Astrocyte of the cerebellum (primary cell): ENCODE results near the gene PPFIA4.
"Not testable (repeated sequence)": the region's sequence is repeated elsewhere in the genome, so short reads cannot be mapped to it uniquely, and the experiment has no call there.

Experiments used
- DNase-seq: peaks from one replicate; pipeline ENCODE4 v3.0.0-alpha.2; 2011; ENCODE audit warnings: low read depth
- H3K4me3 ChIP-seq: 2 replicates; pipeline ENCODE4 v1.5.1; 2011; ENCODE audit warnings: mild to moderate bottlenecking, low read depth, low read length, moderate library complexity
- CTCF ChIP-seq: IDR thresholded peaks from 2 replicates; pipeline ENCODE4 v1.5.1; 2012; ENCODE audit warnings: low read length, low read depth, moderate library complexity, mild to moderate bottlenecking; ENCODE audit errors: missing control alignments
- in situ Hi-C: cut with HindIII; loops from 2 replicates; pipeline ENCODE4 v1.10.0; 2017; ENCODE audit warnings: low sequenced_read_pairs

Gene PPFIA4

DNA sequence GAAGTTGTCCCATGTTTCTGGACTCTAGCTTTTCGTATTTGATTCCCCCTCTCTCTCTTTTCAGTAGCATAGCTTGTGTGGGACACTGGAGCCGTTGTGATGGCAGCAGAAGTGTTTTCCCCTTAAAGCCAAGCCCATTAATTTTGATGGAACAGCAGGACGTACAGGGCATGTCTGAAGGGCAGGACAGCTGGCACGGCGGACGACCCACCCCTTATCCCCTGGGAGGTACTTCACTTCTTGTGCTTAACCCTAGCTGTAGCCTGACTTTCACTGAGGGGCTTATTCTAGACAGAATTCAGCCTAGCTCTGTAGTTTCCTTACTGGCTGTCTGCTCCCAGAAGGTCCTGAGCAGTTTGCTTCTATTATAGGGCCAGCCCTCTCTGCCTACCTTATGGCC is 8.6 kb upstream of the PPFIA4 start:
- in situ Hi-C loops, result no loop called here

GRCh38 chr1:203022855-203023254 is 3.4 kb upstream of the PPFIA4 start:
- H3K4me3 ChIP-seq, in situ Hi-C loops, DNase-seq: not testable (repeated sequence)

More for the DNA sequence above, 8.6 kb upstream of the PPFIA4 start:
- TF ChIP-seq CTCF, result no peak
- no peak overlapping the region for H3K4me3 ChIP-seq
- no peak for DNase-seq

DNA sequence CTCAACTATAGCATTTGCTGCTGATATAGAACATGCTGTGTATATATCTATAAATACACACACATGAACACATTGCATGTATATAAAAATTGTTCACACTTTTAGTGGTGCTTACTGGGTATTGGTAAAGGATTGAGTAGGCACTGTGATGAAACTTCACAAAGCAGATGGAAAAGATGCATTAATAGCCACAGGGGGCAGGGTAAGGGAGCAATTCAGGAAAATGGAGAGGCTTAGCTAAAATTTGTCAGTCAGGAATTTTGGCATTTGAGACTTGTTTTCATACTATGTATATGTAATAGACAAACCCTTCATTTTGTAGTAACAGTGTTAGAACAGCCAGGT is 633 bp upstream of the PPFIA4 start:
- H3K4me3 ChIP-seq, result no peak overlapping the region
- TF ChIP-seq CTCF, result no peak
- DNase-seq, result no peak
- in situ Hi-C loops, result no loop called here

- peak overlapping the region; percentile 54 for H3K4me3 ChIP-seq
- no peak for DNase-seq
- TF ChIP-seq CTCF, result no peak
- in situ Hi-C loops, result no loop called here
Observed at GRCh38 chr1:203026666-203027663, 674 bp downstream of the PPFIA4 start.

DNA sequence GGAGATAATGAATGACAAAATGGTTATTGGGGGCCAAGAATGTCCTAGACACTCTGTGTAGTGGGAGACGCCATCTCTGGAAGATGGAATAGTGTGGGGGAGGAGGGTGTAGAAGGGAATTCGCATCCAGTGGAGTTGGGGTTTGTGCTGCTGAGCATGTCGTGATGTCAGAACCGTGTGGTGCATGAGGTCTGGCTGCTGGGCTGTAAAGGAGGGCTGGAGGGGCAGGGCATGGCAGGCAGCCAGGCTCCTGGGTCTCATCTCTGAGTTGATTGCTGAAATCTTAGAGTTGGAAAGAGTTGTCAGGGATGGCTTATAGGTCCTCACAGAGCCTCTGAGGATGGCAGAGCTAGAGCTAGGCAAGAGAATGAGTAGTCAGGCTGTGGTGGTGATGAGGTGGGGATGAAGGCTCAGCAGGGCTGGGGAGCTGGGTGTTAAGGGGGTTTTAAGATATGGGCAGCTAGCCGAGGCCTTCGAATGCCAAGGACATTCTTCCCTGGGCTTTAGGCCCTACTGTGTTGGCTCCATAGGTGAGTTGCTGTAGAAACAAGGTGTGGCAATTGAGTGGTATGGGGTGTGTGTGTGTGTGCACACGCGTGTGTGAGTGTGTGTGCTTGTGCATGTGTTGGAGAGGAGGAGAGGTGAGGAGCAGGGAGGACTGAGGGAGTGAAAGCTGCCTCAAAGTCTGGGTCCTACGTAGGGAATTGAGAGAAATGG is 1.9 kb downstream of the PPFIA4 start:
- no peak for TF ChIP-seq CTCF
- DNase-seq, result no peak
- in situ Hi-C loops, result no loop called here
- no peak overlapping the region for H3K4me3 ChIP-seq

DNA sequence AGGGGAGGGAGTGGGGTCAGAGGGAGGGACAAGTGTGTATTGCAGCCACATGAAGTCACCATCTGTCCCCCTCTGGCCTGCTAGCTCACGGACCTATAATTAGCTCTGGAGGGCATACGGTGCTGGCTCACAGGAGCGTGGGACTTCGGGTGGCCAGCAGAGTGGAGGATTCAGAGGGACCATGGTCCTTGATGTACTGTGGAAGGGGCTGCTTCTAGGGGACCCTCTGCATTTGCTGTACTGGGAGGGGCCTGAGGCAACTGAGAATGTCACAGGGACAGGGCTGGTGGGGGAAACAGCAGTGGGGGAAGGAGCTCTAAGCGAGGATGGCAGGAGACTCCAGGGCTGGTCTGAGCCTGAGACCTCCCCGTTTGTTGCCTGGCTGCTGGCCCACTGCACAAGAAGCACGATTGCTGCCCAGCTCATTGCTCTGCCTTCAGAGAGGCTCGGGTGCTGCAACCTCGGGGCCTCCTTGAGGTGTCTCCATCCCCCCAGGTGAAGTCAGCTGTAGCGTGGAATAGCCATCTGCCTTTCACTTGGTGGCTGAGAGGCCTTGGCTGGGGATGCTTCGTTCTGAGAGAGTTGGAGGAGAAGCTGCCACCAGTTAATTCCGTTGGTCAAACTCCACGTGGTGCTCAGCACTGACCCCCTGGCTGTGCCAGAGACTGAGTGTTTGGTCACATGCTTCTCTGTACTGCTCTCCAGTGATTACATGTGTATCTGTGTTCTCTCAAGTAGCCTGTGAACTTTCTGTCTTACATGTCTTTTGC is 2.7 kb downstream of the PPFIA4 start:
- no peak overlapping the region for H3K4me3 ChIP-seq
- in situ Hi-C loops, result no loop called here
- no peak for TF ChIP-seq CTCF
- DNase-seq, result no peak
